ENCODE data around the gene TMEM51. TPM values are rescaled to one million over a fixed set of nuclear protein-coding genes. Genes with fewer than 3 reads are reported as not detected.

The TMEM51 gene
- total and polyA plus RNA-seq, 2 of the 13 experiments (the other 11 are each of a cell fraction or from before 2014, with no cell fraction given): 12.2 to 22.3 TPM

DNA sequence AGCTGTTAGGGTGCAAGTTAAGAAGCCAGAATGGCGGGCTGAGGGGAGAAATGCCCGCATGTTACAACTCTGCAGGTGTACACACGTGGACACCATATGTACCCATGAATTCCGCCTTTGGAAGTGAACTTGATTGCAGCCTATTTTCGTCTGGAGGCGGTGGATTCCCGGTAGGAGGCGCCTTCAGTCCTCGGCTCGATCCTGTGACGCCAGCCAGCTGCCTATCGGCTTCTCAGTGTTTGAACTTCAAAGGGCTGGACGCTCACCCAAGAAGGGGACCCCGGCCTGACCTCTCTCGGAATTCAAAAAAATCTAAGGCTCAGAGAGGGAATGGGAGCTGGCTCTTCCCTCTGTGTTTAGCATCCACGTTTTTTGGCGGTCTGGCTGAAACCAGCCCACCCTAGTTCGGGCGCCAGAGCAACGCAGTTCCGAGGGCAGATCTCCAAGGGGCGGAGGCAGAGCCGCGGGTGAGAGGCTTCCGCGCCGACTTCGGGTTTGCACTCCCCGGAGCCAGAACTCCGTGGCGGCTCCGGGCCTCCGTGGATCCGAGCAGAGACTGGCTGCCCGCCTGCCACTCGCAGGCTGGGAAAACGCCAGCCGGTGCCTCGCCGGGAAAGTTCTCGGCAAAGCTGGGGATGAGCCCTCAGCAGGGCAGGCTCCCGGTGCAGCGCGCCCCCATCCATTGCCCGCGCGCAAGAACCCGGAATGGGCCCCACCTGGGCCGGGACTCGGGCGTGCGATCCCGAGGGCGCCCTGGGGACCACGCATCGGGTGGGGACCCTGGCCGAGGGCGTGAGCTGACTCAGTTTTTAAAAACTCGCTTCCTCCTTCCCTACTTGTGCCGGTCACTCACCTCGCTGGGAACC lies 996 bp upstream of the TMEM51 start (continued):
- TF ChIP-seq TFAP4 (IDR thresholded peaks at IDR 0.05; ENCODE audit: borderline replicate concordance, low read depth) (peak; percentile 62; the same call in 1 of the 2 replicates), MTA3 (CRISPR knock-in tag; IDR thresholded peaks at IDR 0.05) (no peak), WIZ (CRISPR knock-in tag; IDR thresholded peaks at IDR 0.05) (no peak), ZZZ3 (CRISPR knock-in tag; IDR thresholded peaks at IDR 0.05; ENCODE audit: borderline replicate concordance) (0 out of 2 replicates have a peak, but pooled peaks have one; percentile 40), MXD1 (CRISPR knock-in tag; IDR thresholded peaks at IDR 0.05) (no peak), XBP1 (CRISPR knock-in tag; IDR thresholded peaks at IDR 0.05) (no peak), ZNF382 (CRISPR knock-in tag; IDR thresholded peaks at IDR 0.05; ENCODE audit: borderline replicate concordance) (no peak), MZF1 (CRISPR knock-in tag; IDR thresholded peaks at IDR 0.05; ENCODE audit: borderline replicate concordance) (no peak), ZNF274 (CRISPR knock-in tag; IDR thresholded peaks at IDR 0.05) (no peak), ZSCAN25 (CRISPR knock-in tag; IDR thresholded peaks at IDR 0.05) (no peak), ELF4 (CRISPR knock-in tag; IDR thresholded peaks at IDR 0.05; ENCODE audit: borderline replicate concordance) (no peak), ATRX (CRISPR knock-in tag; IDR thresholded peaks at IDR 0.05; ENCODE audit: borderline replicate concordance) (no peak), ZNF468 (CRISPR knock-in tag; IDR thresholded peaks at IDR 0.05) (no peak), BCLAF1 (IDR thresholded peaks at IDR 0.05) (no peak), REXO4 (CRISPR knock-in tag; IDR thresholded peaks at IDR 0.05; ENCODE audit: borderline replicate concordance) (no peak), ZNF530 (CRISPR knock-in tag; IDR thresholded peaks at IDR 0.05; ENCODE audit: low read depth) (no peak), CAMTA2 (CRISPR knock-in tag; IDR thresholded peaks at IDR 0.05; ENCODE audit: borderline replicate concordance) (no peak)
- TF ChIP-seq, protein P1, sequence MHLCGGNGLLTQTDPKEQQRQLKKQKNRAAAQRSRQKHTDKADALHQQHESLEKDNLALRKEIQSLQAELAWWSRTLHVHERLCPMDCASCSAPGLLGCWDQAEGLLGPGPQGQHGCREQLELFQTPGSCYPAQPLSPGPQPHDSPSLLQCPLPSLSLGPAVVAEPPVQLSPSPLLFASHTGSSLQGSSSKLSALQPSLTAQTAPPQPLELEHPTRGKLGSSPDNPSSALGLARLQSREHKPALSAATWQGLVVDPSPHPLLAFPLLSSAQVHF (CRISPR knock-in tag; IDR thresholded peaks at IDR 0.05): no peak
- TF ChIP-seq, protein P2, sequence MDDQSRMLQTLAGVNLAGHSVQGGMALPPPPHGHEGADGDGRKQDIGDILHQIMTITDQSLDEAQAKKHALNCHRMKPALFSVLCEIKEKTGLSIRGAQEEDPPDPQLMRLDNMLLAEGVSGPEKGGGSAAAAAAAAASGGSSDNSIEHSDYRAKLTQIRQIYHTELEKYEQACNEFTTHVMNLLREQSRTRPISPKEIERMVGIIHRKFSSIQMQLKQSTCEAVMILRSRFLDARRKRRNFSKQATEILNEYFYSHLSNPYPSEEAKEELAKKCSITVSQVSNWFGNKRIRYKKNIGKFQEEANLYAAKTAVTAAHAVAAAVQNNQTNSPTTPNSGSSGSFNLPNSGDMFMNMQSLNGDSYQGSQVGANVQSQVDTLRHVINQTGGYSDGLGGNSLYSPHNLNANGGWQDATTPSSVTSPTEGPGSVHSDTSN (CRISPR knock-in tag; IDR thresholded peaks at IDR 0.05; ENCODE audit: borderline replicate concordance): no peak
- TF ChIP-seq, protein P3, sequence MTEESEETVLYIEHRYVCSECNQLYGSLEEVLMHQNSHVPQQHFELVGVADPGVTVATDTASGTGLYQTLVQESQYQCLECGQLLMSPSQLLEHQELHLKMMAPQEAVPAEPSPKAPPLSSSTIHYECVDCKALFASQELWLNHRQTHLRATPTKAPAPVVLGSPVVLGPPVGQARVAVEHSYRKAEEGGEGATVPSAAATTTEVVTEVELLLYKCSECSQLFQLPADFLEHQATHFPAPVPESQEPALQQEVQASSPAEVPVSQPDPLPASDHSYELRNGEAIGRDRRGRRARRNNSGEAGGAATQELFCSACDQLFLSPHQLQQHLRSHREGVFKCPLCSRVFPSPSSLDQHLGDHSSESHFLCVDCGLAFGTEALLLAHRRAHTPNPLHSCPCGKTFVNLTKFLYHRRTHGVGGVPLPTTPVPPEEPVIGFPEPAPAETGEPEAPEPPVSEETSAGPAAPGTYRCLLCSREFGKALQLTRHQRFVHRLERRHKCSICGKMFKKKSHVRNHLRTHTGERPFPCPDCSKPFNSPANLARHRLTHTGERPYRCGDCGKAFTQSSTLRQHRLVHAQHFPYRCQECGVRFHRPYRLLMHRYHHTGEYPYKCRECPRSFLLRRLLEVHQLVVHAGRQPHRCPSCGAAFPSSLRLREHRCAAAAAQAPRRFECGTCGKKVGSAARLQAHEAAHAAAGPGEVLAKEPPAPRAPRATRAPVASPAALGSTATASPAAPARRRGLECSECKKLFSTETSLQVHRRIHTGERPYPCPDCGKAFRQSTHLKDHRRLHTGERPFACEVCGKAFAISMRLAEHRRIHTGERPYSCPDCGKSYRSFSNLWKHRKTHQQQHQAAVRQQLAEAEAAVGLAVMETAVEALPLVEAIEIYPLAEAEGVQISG (CRISPR knock-in tag; IDR thresholded peaks at IDR 0.05): peak; percentile 53; the same call in 1 of the 2 replicates
